HG03442 (cell line): ENCODE results near the gene CHRNA5.

Experiments
- ATAC-seq: cut with Tn5 transposase; IDR thresholded peaks from one replicate; pipeline ENCODE4 v1.9.1; 2021; ENCODE audit warnings: mild to moderate bottlenecking, moderate library complexity; ENCODE audit not compliant: unreplicated experiment

CHRNA5 gene

DNA sequence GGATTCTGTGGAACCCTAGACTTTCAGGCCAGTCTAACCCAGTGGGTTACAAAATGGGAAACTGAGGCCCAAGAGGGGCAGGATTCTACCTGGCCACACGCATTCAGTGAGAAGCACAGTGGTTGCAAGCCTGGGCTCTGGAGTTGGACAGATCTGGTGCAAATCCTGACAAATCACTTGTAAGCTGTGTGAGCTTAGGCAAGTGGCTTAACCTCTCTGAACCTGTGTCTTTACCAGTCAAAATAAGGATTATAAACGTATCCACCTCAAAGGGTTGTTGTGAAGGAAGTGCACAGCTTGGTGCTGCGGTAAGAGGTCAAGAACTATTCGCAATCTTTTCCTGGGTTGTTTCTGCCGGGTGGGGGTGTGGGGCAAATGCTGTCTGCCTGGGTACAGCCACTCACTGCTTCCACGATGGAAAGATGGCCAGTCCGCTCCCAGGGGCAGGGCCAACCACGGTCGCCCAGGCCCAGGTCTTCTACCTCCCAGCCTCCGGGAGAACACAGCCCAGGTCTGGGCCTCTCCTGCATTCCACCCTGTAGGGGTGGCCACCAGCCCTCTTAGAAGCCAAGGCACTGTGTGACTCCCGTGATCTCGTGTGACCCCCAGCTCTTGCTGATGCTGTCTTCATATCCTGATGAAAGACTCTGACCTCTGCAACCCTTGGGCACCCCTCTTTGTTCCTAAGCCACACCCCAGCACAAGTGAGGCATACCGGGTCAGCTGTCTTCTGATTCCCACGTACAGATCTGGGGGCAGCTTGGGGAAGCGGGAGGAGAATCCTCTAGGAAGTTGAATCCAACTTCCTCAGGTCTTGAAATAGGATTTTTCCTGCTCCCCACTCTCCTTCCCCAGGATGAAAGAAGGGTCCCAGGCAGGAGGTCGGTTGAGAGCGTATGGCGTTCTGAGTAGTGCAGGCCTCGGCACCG lies 54.0 kb downstream of the CHRNA5 start:
- no peak for ATAC-seq

- no peak for ATAC-seq
Observed at GRCh38 chr15:78620021-78620526, 54.8 kb downstream of the CHRNA5 start.

DNA sequence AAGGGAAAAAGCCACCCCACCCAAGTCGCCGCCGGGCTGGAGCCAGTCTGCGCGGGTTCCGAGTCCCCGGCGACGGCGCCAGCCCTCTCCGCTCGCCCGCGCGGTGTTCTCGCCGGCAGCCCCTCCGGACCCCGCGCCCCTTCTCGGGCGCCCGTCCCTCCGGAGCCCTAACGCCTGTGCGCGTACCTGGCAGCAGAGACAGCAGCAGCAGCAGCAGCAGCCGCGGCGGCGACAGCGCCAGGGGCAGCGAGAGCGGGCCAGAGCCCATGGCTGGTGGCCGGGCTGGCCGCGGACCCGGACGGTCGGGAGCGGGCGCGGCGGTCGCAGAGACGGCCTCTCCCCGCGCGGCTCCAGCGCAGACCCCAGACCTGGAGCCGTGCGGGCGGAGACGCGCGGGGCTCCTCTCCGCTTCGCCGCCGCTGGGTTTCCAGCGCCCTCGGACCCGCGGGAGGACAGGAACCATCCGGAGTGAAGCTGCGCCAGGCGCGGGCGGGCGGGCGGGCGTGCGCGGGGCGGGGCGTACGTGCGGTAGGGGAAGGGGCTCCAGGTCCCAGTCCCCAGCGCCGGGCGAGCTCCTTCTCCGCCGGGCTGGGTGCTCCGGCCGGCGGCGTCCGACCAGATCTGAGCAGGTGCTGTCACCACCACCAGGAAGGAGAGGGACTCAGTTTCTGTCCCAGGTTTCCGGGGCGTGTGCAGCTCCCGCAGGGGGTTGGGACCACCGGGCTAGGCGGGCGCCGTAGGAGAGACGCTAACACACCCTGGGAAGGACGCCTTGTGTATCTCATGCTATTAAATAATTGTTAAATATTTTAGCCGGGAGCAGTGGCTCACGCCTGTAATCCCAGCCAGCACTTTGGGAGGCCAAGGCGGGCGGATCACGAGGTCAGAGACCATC lies 55.5 kb downstream of the CHRNA5 start, which contains the start of gene CHRNA3:
TSS of gene CHRNA3 (minus strand) at position 470 of the 895 bp plus-strand sequence. CDS start at position 268, 202 bp downstream.
- no peak for ATAC-seq

DNA sequence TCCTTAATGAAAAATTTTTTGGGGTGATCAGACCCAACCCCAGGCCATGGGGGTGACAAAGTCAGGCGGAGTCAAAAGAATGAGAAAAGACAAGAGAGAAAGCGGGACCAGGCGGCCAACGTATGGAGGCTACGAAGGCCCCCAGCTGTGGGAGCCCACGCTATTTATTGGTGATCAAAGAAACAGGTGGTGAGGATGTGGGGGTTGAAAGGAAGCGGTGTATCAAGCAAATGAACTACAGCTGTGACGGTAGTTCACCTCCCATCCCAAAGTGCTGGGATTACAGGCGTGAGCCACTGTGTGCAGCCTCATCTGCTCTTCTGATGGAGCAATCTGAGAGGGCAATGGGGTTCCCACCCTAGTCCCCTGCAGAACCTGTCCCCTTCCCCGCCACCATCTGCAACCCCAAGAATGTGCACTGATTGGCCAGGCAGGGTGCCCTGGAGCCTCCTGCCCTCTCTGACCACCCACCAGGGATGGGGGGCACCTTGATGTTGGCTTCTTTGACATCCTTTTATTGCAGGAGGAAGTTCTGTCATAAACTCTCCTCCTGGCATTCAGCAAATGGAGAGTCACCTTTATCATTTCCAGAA lies 56.6 kb downstream of the CHRNA5 start:
- no peak for ATAC-seq

DNA sequence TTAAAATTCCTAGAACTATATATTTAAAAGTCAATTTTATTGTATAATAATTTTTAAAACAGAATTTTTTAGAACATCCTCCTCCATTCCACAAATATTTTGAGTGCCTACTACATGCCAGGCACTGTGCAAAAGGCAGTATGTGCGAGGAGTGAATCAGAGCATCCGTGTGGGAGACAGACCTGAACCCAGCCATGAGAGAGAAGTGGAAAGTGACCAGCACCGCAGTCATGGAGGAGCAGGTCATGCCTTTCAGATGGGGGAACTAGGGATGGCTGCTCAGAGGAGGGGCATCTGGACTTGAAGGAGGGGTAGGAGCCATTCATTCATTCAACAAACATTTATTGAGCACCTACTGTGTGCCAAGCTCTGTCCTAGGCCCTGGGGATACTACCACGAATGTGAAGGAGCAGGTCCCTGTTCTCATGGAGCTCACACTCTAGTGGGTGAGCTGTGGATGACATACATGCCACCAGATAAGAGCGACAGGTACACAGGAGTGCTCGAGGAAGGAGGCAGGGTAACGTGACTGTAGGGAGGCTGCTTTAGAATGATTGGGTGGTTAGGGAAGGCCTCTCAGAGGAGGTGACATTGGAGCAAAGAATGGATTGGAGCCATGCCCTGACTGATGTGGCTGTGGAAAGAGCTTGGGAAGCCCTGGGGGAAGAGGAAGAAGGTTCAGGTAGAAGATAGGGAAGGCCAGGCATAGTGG lies 58.6 kb downstream of the CHRNA5 start:
- ATAC-seq, result no peak

- no peak for ATAC-seq
Observed at GRCh38 chr15:78624651-78625590, 59.6 kb downstream of the CHRNA5 start.

GRCh38 chr15:78625606-78626280 lies 60.4 kb downstream of the CHRNA5 start:
- no peak for ATAC-seq

- no peak for ATAC-seq
Observed at GRCh38 chr15:78626381-78626995, 61.2 kb downstream of the CHRNA5 start.

DNA sequence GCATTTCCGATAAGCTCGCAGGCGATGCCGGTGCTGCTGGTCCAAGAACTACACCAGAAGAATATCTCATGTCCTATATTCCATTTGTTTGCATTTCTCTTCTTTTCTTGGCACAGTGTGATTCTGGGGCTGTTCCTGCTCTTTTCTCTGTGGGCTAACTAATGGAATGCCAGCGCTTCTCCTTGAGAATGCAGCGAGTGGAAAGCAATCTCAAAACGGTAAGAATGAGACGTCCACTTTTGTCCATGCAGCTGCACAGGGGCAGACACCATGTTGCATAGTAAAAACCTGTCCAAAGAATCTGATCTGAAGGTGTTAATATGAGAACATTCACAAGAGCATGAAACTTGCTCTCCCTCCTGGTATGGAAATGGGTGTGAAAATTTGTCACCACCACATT lies 62.0 kb downstream of the CHRNA5 start:
- ATAC-seq, result no peak

GRCh38 chr15:78628227-78628626 lies 62.9 kb downstream of the CHRNA5 start:
- ATAC-seq, result no peak

GRCh38 chr15:78629031-78629715 lies 63.9 kb downstream of the CHRNA5 start:
- no peak for ATAC-seq

DNA sequence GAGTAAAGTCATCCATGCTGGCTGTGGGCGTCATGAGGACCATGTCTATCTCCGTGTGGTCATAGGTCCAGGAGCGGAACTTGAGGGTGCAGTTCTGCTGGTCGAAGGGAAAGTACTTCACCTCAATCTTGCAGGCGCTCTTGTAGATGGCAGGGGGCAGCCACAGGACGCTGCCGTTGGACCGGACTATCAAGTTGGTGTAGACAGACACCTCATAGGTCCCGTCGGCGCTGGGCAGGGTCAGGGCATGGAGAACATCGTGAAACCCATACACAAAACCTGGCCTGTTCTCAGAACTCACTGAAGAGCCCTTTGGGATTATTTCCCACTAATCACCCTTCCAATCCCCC lies 64.4 kb downstream of the CHRNA5 start:
- no peak for ATAC-seq

GRCh38 chr15:78630886-78631633 lies 65.7 kb downstream of the CHRNA5 start:
- ATAC-seq, result no peak

GRCh38 chr15:78633348-78633747 lies 68.0 kb downstream of the CHRNA5 start:
- no peak for ATAC-seq

DNA sequence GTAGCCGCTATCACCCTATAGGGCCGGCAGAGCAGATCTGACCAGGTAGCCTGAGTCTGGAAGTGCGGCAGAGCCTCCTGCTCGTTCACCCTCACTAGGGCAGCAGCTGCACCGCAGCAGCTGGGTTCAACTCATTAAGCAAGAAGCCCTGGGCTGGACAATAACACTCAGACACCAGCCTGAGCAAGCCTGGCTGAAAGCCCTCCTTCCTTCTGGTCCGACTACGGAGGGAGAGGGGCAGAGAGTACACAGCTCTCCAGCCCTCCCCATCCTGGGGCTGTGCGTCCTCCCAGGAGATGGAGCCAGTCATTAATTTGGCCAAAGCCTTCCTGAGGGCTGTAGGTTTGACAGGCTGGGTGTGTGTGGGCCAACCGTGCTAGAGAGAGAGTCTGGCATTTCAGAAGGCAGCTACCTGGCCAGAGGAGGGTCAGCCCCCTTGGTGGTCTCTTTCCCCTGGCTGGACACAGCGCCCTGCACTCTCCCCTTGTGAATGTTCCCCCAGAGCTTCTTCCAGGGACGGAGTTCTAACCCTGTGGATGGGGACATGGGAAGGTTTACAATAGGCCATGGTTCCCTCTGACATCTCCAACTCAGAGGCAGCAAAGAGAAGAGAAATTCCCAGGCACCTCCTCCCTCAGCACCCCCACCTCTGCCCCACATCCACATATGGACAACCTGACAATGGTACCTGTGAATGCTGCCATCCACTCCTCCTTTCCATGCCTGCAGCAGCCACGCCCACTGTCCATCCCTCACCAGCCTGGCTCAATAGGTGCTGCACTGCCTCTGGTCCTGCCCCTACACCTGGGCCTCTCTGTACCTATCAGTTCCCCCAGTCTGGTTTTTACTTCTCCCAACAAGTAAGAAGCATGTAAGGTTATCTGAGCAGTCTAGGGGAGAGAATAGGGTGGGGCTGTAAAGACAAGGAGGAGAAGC lies 69.2 kb downstream of the CHRNA5 start:
- no peak for ATAC-seq

GRCh38 chr15:78635346-78635745 lies 70.0 kb downstream of the CHRNA5 start:
- no peak for ATAC-seq
